ENCODE measurements around the gene NPLOC4. TPM values are rescaled to one million over a fixed set of nuclear protein-coding genes. Genes with fewer than 3 reads are reported as not detected.

The NPLOC4 gene
- total and polyA plus RNA-seq, 2 of the 8 experiments (the other 6 are each of a cell fraction or from before 2014, with no cell fraction given), result 70.7 to 92.7 TPM

- Histone ChIP-seq H3K18ac (ENCODE audit: extremely low read depth, low read length) (no peak overlapping the region), H2BK5ac (ENCODE audit: low read depth, low read length) (no peak overlapping the region), H2BK15ac (ENCODE audit: low read length) (no peak overlapping the region), H3K79me1 (ENCODE audit: low read depth, low read length) (no peaks in the 10 kb centered on the region), H3K14ac (ENCODE audit: insufficient read length) (no peak overlapping the region), H2AFZ (ENCODE audit: low read length) (no peak overlapping the region), H3K9ac (replicated peaks in 1 of 4; ENCODE audit: extremely low read depth in 1 of 4, low read depth in 3 of 4, low read length in 3 of 4) (no peak overlapping the region), H4K8ac (ENCODE audit: extremely low read depth, insufficient read depth, low read length) (no peak overlapping the region), H4K91ac (replicated peaks; ENCODE audit: insufficient read length, low read length) (peak overlapping the region; percentile 40), H3K56ac (replicated peaks; ENCODE audit: insufficient read length, low read depth, low read length) (no peak overlapping the region), H3K36me3 (ENCODE audit: control insufficient read depth in 2 of 4, insufficient read depth in 4 of 4, low read length in 3 of 4) (no peaks in the 10 kb centered on the region), H3K27me3 (replicated peaks in 1 of 4; ENCODE audit: control insufficient read depth in 3 of 4, extremely low read depth in 1 of 4, insufficient read depth in 3 of 4, low read length in 3 of 4) (peaks cover 0 to 15% (median 12%) of the 10 kb centered on the region in 4 experiments; a peak in 4 of 7 replicates), H3K23ac (ENCODE audit: insufficient read length) (no peak overlapping the region), H3K23me2 (ENCODE audit: low read depth, low read length) (peaks cover 19% of the 10 kb centered on the region; the same call in 1 of the 2 replicates), H3K27ac (ENCODE audit: low read depth, low read length) (no peak overlapping the region), H3K4me1 (replicated peaks in 1 of 4; ENCODE audit: control insufficient read depth in 3 of 4, insufficient read depth in 4 of 4, low read length in 3 of 4) (no peaks in the 10 kb centered on the region), H3K4ac (replicated peaks; ENCODE audit: insufficient read length, low read depth, low read length) (no peak overlapping the region), H4K20me1 (replicated peaks in 1 of 2; ENCODE audit: control insufficient read depth in 1 of 2, insufficient read depth in 2 of 2, low read length in 2 of 2) (peaks cover 0 to 7% of the 10 kb centered on the region in 2 experiments), H2BK20ac (ENCODE audit: low read length) (no peak overlapping the region), H2AK5ac (ENCODE audit: low read depth, low read length) (no peak overlapping the region; the same call in 1 of the 2 replicates), H2BK120ac (replicated peaks; ENCODE audit: low read depth, low read length) (no peak overlapping the region), H2BK12ac (ENCODE audit: low read depth, low read length) (no peak overlapping the region), H4K5ac (ENCODE audit: insufficient read length, low read depth, low read length) (no peak overlapping the region), H3K4me2 (ENCODE audit: insufficient read depth in 1 of 2, low read depth in 2 of 2, low read length in 2 of 2) (no peak overlapping the region), H3K4me3 (ENCODE audit: extremely low read depth in 1 of 4, insufficient read depth in 2 of 4, low read depth in 3 of 4, low read length in 4 of 4) (no peak overlapping the region), H3K9me3 (ENCODE audit: insufficient read depth in 2 of 2, low read depth in 1 of 2, low read length in 1 of 2) (peaks cover 4 to 8% of the 10 kb centered on the region in 2 experiments; a peak in 1 of 4 replicates), H3K79me2 (ENCODE audit: control insufficient read depth in 1 of 2, insufficient read depth in 2 of 2, low read length in 2 of 2) (no peaks in the 10 kb centered on the region)
- ChIA-PET CTCF (ENCODE audit: partially characterized antibody) (interaction anchor here (0.6 to 2.6 kb wide), 5 partner anchors 9 to 89 kb away, joined by 3 to 16 read pairs (median 7); no protein-coding TSS in a partner anchor), POLR2A (ENCODE audit: partially characterized antibody) (interaction anchor here (0.9 to 30.5 kb wide), 6 partner anchors 9 to 33 kb away, joined by 3 to 1004 read pairs (median 12); partner anchors contain the start of genes ACTG1 and FAAP100)
- 95% methylated on average over 6 of the region's 6 CpGs; no CpG with 5 or more reads in 1 of the 2 experiments for WGBS, 2 experiments (ENCODE audit: extremely low coverage in 1 of 2, insufficient coverage in 1 of 2, insufficient read length in 1 of 2, insufficient replicate concordance in 2 of 2, low coverage in 1 of 2, low lambda C conversion rate in 2 of 2, missing lambda C conversion rate in 1 of 2)
- no peak for TF ChIP-seq PHF8 (conservative IDR thresholded peaks at IDR 0.05; ENCODE audit: low read depth, low read length)
- no peak for TF ChIP-seq BRCA1 (IDR thresholded peaks at IDR 0.05; ENCODE audit: low read depth, low read length)
- no peak for TF ChIP-seq ATF2 (IDR thresholded peaks at IDR 0.05; ENCODE audit: low read length)
- no peak for TF ChIP-seq JUN (IDR thresholded peaks at IDR 0.05; ENCODE audit: low read depth, low read length)
- DNase-seq (ENCODE audit: low read depth in 1 of 2, low spot score in 2 of 2) (no peak), FAIRE-seq (no peak)
These were observed 107.5 kb downstream of the NPLOC4 start for GRCh38 chr17:81529437-81529803.

Data from H1 (cell line).